HUES64 (cell line): ENCODE results near the gene MDH2. TPM values are rescaled to one million over a fixed set of nuclear protein-coding genes. Genes with fewer than 3 reads are reported as not detected.
"Not testable (repeated sequence)": the region's sequence is repeated elsewhere in the genome, so short reads cannot be mapped to it uniquely, and the experiment has no call there.

Experiments used
- H3K27ac ChIP-seq: 2 replicates; pipeline ENCODE4 v1.7.0; 2013; ENCODE audit warnings: low read depth, low read length, inconsistent platforms
- H3K27me3 ChIP-seq: 2 replicates; pipeline ENCODE4 v1.6.1; 2013; ENCODE audit warnings: mild to moderate bottlenecking, low read length; ENCODE audit not compliant: insufficient read depth
- H3K36me3 ChIP-seq: 2 replicates; pipeline ENCODE4 v1.6.1; 2013; ENCODE audit warnings: mild to moderate bottlenecking, low read length; ENCODE audit not compliant: insufficient read depth
- H3K4me1 ChIP-seq: 2 replicates; pipeline ENCODE4 v1.6.1; 2013; ENCODE audit warnings: mild to moderate bottlenecking, low read length, moderate library complexity; ENCODE audit not compliant: insufficient read depth
- H3K4me3 ChIP-seq: 2 replicates; pipeline ENCODE4 v1.5.1; 2013; ENCODE audit warnings: mild to moderate bottlenecking, low read length, moderate library complexity
- H3K9ac ChIP-seq: 2 replicates; pipeline ENCODE4 v1.6.1; 2013; ENCODE audit warnings: mild to moderate bottlenecking, low read depth, low read length
- H3K9me3 ChIP-seq: 2 replicates; pipeline ENCODE4 v1.6.1; 2013; ENCODE audit warnings: low read depth, low read length; ENCODE audit not compliant: insufficient read depth
- WGBS: fragments of 150-250, 120-280 bp; methylation state at CpG from one replicate; pipeline ENCODE4 v1.1.7; 2013; ENCODE audit warnings: missing lambda C conversion rate; 5-methylcytosine and 5-hydroxymethylcytosine counted together
- polyA plus RNA-seq, 2 experiments: library from polyadenylated mRNA; stranded (reverse); fragments of 50-300 nt; gene quantifications; one replicate each; pipeline ENCODE4 v1.2.3, GENCODE V29; 2013

MDH2 gene
- polyA plus RNA-seq (2013, experiment 1 of 2) = 160 TPM
- 176 TPM for polyA plus RNA-seq (2013, experiment 2 of 2)

DNA sequence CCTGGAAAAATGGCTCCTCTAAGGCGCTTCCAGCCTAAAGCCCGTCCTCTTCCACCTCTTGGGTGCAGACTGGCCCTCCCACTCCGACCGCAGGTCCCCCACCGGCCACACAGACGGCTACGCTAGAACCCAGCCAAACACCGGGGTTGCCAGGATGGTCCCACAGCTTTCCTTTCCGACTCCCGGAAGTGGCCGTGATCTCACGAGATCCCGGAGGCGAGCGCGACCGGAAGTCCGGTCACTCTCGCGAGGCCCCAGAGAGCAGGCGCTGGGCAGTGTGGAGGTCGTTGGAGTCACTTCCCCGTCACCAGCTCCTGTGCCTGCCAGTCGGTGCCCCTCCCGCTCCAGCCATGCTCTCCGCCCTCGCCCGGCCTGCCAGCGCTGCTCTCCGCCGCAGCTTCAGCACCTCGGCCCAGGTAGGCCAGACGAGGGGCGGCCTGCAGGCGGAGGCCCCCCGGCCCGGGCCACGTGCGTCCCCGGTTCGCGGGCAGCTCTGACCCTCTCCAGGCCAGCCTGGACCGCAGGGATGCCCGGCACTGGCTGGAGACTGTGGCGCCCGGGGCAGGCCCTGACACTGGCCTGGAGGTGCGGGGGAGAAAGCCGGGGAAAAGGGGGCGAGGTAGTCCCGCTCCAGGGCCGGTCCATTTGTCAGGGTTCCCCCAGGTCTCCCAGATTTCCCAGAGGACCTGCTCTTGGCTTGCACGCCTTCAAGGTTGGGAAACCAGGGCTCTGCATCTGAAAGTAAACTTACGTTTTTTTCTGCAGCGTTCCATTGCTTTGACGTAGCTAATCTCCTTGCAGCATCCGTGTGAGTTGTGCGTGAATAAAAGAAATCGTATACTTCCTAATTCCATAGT is at the start of gene MDH2, which contains the start of gene STYXL1:
TSS of gene MDH2 (plus strand) at position 296 of the 857 bp plus-strand sequence. CDS start at position 351, 55 bp downstream.
TSS of gene STYXL1 (minus strand) at position 190 of the 857 bp plus-strand sequence. CDS start 17,477 bp downstream, outside the sequence.
- no peaks in the 10 kb centered on the region for H3K9me3 ChIP-seq
- under 1% methylated on average over 58 of the region's 58 CpGs for WGBS
- peak within 1 kb of the TSS; percentile 99 for H3K4me3 ChIP-seq
- H3K4me1 ChIP-seq = peaks cover 9% of the 10 kb centered on the region
- H3K27me3 ChIP-seq = no peaks in the 10 kb centered on the region
- H3K36me3 ChIP-seq = peaks cover 30% of the 10 kb centered on the region
- H3K9ac ChIP-seq = peak within 1 kb of the TSS; percentile 97
- peak within 1 kb of the TSS; percentile 89 for H3K27ac ChIP-seq

- WGBS = 94% methylated on average over 11 of the region's 11 CpGs
- H3K9me3 ChIP-seq = no peaks in the 10 kb centered on the region
- H3K4me1 ChIP-seq = no peaks in the 10 kb centered on the region
- no peak overlapping the region for H3K9ac ChIP-seq
- H3K27ac ChIP-seq = no peak overlapping the region
- H3K4me3 ChIP-seq = no peak overlapping the region
- peaks cover 53% of the 10 kb centered on the region for H3K36me3 ChIP-seq
- no peaks in the 10 kb centered on the region for H3K27me3 ChIP-seq
Measured at GRCh38 chr7:76000566-76000965, 47.3 kb upstream of the MDH2 start.

GRCh38 chr7:76002139-76002538 is 45.8 kb upstream of the MDH2 start:
- Histone ChIP-seq H3K27me3 (no peaks in the 10 kb centered on the region), H3K9me3 (no peaks in the 10 kb centered on the region), H3K27ac (no peak overlapping the region), H3K9ac (no peak overlapping the region), H3K4me3 (no peak overlapping the region), H3K36me3 (peaks cover 45% of the 10 kb centered on the region), H3K4me1 (no peaks in the 10 kb centered on the region)
- 93% methylated on average over 6 of the region's 6 CpGs for WGBS

DNA sequence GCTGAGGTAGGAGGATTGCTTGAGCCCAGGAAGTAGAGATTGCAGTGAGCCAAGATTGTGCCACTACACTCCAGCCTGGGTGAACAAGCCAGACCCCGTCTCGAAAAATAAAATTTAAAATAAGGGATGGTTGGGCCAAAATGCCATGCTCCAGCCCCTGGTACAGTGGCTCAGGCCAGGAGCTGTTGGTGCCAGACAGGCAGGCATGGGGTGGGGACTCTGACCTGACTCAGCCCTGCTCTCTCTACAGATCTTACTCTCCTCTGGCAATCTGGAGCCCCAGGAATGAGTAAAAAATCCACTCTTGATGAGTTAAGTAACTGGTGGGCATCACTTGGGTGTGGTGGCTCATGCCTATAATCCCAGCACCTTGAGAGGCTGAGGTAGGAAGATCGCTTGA is 45.1 kb upstream of the MDH2 start:
- 97% methylated on average over 3 of the region's 3 CpGs for WGBS
- peaks cover 39% of the 10 kb centered on the region for H3K36me3 ChIP-seq
- no peak overlapping the region for H3K9ac ChIP-seq
- no peaks in the 10 kb centered on the region for H3K9me3 ChIP-seq
- no peak overlapping the region for H3K4me3 ChIP-seq
- H3K4me1 ChIP-seq = no peaks in the 10 kb centered on the region
- H3K27me3 ChIP-seq = no peaks in the 10 kb centered on the region
- no peak overlapping the region for H3K27ac ChIP-seq

DNA sequence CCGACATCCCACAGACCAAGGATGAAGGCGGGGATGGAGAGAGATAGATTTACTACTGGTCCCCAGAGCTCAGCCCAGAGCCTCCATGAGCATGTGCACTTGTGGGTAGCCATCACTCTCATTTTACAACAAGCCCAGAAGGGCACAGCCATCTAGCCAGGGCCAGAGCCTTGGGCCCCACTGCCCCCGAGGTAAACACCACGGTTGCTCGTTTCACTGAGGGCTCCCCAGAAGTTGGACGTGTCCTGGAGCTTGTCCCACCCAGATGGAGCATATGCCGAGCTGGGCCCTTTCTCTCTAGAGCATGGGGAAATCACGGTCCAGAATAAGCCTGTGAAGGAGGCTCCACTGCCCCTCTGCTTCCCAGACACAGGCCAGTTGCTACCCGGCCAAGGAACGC is 44.6 kb upstream of the MDH2 start:
- Histone ChIP-seq H3K4me3 (no peak overlapping the region), H3K4me1 (no peaks in the 10 kb centered on the region), H3K27me3 (no peaks in the 10 kb centered on the region), H3K27ac (no peak overlapping the region), H3K9ac (no peak overlapping the region), H3K9me3 (no peaks in the 10 kb centered on the region), H3K36me3 (peaks cover 39% of the 10 kb centered on the region)
- 95% methylated on average over 10 of the region's 10 CpGs for WGBS

GRCh38 chr7:76005004-76005403 is 42.9 kb upstream of the MDH2 start:
- not testable (repeated sequence) for H3K9me3 ChIP-seq, H3K27ac ChIP-seq, H3K27me3 ChIP-seq, H3K9ac ChIP-seq, H3K4me3 ChIP-seq, H3K4me1 ChIP-seq
- H3K36me3 ChIP-seq = peaks cover 35% of the 10 kb centered on the region
- WGBS = 95% methylated on average over 2 of the region's 4 CpGs

DNA sequence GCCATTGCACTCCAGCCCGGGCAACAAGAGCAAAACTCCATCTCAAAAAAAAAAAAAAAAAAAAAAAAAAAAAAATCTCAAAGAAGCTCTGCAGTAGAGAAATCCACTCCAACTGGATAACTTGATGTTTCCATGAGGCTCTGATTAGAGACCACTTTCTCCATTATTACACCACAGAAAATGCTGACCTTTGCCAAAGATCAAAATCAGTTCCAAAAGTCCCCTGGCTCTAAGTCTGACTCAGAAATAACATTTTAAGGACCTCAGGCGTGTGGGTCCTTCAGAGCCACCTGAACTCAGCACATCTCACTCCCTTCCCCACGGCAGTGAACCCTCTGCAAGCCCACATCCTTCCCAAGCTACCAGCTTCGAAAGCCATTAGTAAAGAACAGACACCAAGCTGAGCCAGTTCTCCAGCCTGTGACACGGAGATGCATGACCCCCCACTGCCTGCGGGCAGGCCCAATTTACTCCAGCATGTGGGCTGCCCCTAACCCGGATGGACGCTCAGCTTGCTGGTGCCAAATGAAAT is 39.7 kb upstream of the MDH2 start:
- no peaks in the 10 kb centered on the region for H3K27me3 ChIP-seq
- no peak overlapping the region for H3K4me3 ChIP-seq
- H3K27ac ChIP-seq = no peak overlapping the region
- H3K36me3 ChIP-seq = peaks cover 17% of the 10 kb centered on the region
- H3K4me1 ChIP-seq = no peaks in the 10 kb centered on the region
- H3K9ac ChIP-seq = no peak overlapping the region
- 72% methylated on average over 8 of the region's 8 CpGs for WGBS
- H3K9me3 ChIP-seq = no peaks in the 10 kb centered on the region

DNA sequence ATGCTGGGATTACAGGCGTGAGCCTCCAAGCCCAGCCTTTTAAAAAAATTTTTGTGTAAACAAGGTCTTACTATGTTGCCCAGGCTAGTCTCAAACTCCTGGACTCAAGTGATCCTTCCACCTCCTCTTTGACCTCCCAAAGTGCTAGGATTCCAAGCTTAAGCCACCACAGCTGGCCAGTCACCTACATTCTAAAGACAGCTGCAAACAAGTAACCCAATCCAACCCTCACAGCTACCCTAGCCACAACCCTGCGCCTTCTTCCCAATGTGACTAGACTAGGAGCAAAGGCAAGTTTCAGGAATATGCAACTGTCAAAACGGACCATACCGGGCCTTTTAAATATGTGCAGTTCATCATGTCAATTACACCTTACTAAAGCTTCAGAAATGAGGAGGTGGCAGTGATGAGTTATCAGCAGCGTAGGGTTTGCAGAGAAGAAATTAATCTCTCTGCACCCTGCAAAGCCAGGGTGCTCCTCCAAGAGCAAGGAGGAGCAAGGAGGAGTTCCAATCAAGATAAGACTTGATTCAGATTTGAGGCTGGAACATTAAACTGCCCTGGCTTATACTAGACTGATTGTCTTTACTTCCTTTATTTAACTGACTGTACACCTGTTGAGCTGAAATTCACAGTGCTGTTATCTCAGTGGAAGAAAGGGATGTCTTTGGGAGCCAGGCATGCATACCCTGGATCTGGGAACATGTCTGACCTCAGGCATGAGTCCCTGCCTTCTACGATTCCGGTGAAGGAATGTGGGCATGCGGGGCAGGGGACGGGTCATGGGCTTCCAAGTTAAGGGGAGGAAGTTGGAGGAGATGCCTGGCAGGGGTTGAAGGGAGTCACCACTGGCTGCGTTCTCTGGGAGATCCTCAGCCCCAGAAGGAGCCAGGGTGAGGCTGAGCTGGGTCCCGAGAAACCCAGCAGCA is 38.0 kb upstream of the MDH2 start:
- Histone ChIP-seq H3K9me3 (no peaks in the 10 kb centered on the region), H3K4me3 (no peak overlapping the region), H3K36me3 (peaks cover 16% of the 10 kb centered on the region), H3K27me3 (no peaks in the 10 kb centered on the region), H3K9ac (no peak overlapping the region), H3K27ac (no peak overlapping the region), H3K4me1 (no peaks in the 10 kb centered on the region)
- whole genome bisulfite sequencing = 91% methylated on average over 11 of the region's 11 CpGs

- Histone ChIP-seq H3K4me1 (no peaks in the 10 kb centered on the region), H3K27ac (no peak overlapping the region), H3K4me3 (no peak overlapping the region), H3K27me3 (no peaks in the 10 kb centered on the region), H3K9me3 (no peaks in the 10 kb centered on the region), H3K36me3 (peaks cover 21% of the 10 kb centered on the region), H3K9ac (no peak overlapping the region)
- 93% methylated on average over 8 of the region's 8 CpGs for WGBS
Measured at GRCh38 chr7:76011442-76011861, 36.5 kb upstream of the MDH2 start.

DNA sequence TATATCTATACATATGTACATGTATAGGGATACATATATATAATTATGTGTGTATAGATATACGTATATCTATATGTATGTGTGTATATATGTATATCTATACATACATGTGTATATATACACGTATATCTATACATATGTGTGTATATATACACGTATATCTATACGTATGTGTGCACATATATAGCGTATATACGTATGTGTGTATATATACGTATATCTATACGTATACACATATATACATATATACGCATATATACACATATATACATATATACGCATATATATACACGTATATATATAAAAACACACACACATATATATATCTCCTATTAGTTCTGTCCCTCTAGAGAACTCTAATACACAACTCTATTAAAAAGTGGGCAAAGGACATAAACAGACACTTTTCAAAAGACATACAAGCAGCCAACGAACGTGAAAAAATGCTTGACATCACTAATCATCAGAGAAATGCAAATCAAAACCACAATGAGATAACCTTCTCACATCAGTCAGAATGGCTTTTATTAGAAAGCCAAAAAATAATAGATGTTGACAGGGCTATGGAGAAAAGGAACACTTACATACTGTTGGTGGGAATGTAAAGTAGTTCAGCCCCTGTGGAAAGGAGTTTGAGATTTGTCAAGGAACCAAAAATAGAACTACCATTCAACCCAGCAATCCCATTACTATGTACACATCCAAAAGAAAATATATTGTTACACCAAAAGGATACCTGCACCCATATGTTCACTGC is 31.5 kb upstream of the MDH2 start:
- Histone ChIP-seq H3K9me3 (no peaks in the 10 kb centered on the region), H3K36me3 (peaks cover 44% of the 10 kb centered on the region), H3K27ac (no peak overlapping the region), H3K9ac (no peak overlapping the region), H3K27me3 (no peaks in the 10 kb centered on the region), H3K4me3 (no peak overlapping the region), H3K4me1 (no peaks in the 10 kb centered on the region)
- WGBS = 98% methylated on average over 7 of the region's 13 CpGs
